PC-3 (cell line): ENCODE data around the gene ASTN2. TPM values are rescaled to one million over a fixed set of nuclear protein-coding genes. Genes with fewer than 3 reads are reported as not detected.

Experiments used
- ATAC-seq: fragments of 200-7000 bp; cut with Tn5 transposase; 2 replicates; pipeline ENCODE4 v1.9.1; 2020; ENCODE audit warnings: mild to moderate bottlenecking, moderate library complexity
- BruUV-seq: library from RNA; stranded (reverse); fragments of 400-500 nt; replicated peaks from 2 replicates; lab custom pipeline; 2021; lab: Mats Ljungman, UMichigan
- CTCF ChIA-PET: fragments of 300-600 bp; sonication (Branson Sonifier 250); formaldehyde crosslinking; loops from one replicate; lab custom pipeline; 2022; ENCODE audit warnings: antibody characterized with exemption; lab: Charles Lee
- POLR2A ChIA-PET: fragments of 300-600 bp; sonication (Branson Sonifier 250); formaldehyde crosslinking; loops from one replicate; lab custom pipeline; 2022; ENCODE audit warnings: antibody characterized with exemption; ENCODE audit not compliant: unreplicated experiment; lab: Charles Lee
- DNase-seq: peaks from one replicate; pipeline ENCODE4 v3.0.0-alpha.2; 2015
- H2AFZ ChIP-seq: fragments of 300-600 bp; sonication (generic); 2 replicates; pipeline ENCODE4 v1.6.0; 2016; ENCODE audit warnings: antibody characterized with exemption, low read length
- H3F3A ChIP-seq: fragments of 300-600 bp; sonication (generic); one replicate; pipeline ENCODE4 v1.6.0; 2017; ENCODE audit warnings: antibody characterized with exemption, low read length, control low read depth, mild to moderate bottlenecking; ENCODE audit not compliant: unreplicated experiment
- H3K27ac ChIP-seq: fragments of 300-600 bp; sonication (generic); 2 replicates; pipeline ENCODE4 v1.5.1; 2016; ENCODE audit warnings: mild to moderate bottlenecking, low read length
- H3K27me3 ChIP-seq: fragments of 300-600 bp; sonication (generic); 2 replicates; pipeline ENCODE4 v1.6.1; 2016; ENCODE audit warnings: low read length, mixed read lengths
- H3K36me3 ChIP-seq: fragments of 300-600 bp; sonication (generic); 2 replicates; pipeline ENCODE4 v1.6.1; 2016; ENCODE audit warnings: low read depth, mixed run types, low read length, mixed read lengths
- H3K4me1 ChIP-seq: fragments of 300-600 bp; sonication (generic); 2 replicates; pipeline ENCODE4 v1.5.1; 2016; ENCODE audit warnings: low read length; ENCODE audit not compliant: insufficient read depth
- H3K4me2 ChIP-seq: fragments of 300-600 bp; sonication (generic); 2 replicates; pipeline ENCODE4 v1.6.0; 2016; ENCODE audit warnings: low read length
- H3K4me3 ChIP-seq: fragments of 300-600 bp; sonication (generic); 2 replicates; pipeline ENCODE4 v1.5.1; 2016; ENCODE audit warnings: mild to moderate bottlenecking, low read length, mixed read lengths
- H3K79me2 ChIP-seq: fragments of 300-600 bp; sonication (generic); 2 replicates; pipeline ENCODE4 v1.6.1; 2017; ENCODE audit warnings: low read length, mixed read lengths
- H3K9ac ChIP-seq: fragments of 300-600 bp; sonication (generic); 2 replicates; pipeline ENCODE4 v1.6.0; 2016; ENCODE audit warnings: mild to moderate bottlenecking, low read length
- H3K9me2 ChIP-seq: fragments of 300-600 bp; sonication (generic); replicated peaks from 2 replicates; pipeline ENCODE4 v1.6.1; 2016; ENCODE audit warnings: mixed run types, low read length, mixed read lengths
- H3K9me3 ChIP-seq: fragments of 300-600 bp; sonication (generic); 2 replicates; pipeline ENCODE4 v1.6.1; 2016; ENCODE audit warnings: low read length, mixed read lengths
- H4K20me1 ChIP-seq: fragments of 300-600 bp; sonication (generic); 2 replicates; pipeline ENCODE4 v1.6.1; 2016; ENCODE audit warnings: low read length, mixed read lengths
- EZH2 ChIP-seq: fragments of 300-600 bp; sonication (generic); IDR thresholded peaks from one replicate; pipeline ENCODE4 v1.6.1; 2017; ENCODE audit warnings: antibody characterized with exemption, mild to moderate bottlenecking, low read length; ENCODE audit not compliant: unreplicated experiment
- EZH2phosphoT487 ChIP-seq: fragments of 300-600 bp; sonication (generic); IDR thresholded peaks from 2 replicates; pipeline ENCODE4 v1.6.1; 2018; ENCODE audit warnings: mild to moderate bottlenecking, antibody characterized with exemption, low read length, borderline replicate concordance
- intact Hi-C: fragments of 100-400 bp; cut with micrococcal nuclease; formaldehyde crosslinking; loops from 2 replicates; pipeline ENCODE4 v1.9.0; 2023
- total RNA-seq: library from RNA; depleted of rRNA; stranded (reverse); fragments of >200 nt; gene quantifications from 2 replicates; pipeline ENCODE4 v1.2.3, GENCODE V29; 2014
- TF ChIP-seq, protein P1 (sequence below): fragments of 300-600 bp; sonication (generic); conservative IDR thresholded peaks from 2 replicates; pipeline ENCODE4 v1.5.1; 2017; ENCODE audit warnings: antibody characterized with exemption, low read depth, mild to moderate bottlenecking, low read length

The ASTN2 gene
- total RNA-seq, 1 experiment from 2014 or later, result 3.5 TPM

DNA sequence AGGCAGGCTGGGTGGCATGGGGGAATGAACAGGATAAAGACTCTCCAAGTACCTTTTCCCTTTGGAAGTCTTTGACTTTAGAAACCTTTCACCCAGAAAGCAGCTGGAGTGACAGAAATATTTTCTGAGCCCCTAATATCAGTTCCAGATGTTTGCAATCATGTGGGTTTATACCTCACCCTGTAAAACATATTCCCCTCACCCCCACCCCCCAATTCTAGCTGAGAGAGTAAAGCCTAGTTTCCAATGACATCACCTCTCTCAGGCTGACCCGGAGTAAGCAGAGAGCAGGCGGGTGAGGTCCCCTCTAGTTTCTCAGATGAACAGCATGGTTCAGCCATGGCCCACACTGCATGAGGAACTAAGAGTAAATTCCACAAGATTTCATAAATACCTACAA, 810.6 kb downstream of the ASTN2 start:
- H3K4me2 ChIP-seq, result no peak overlapping the region
- H2AFZ ChIP-seq, result no peak overlapping the region
- H3K9me3 ChIP-seq, result no peaks in the 10 kb centered on the region
- H3K79me2 ChIP-seq, result no peaks in the 10 kb centered on the region
- no peaks in the 10 kb centered on the region for H3K9me2 ChIP-seq
- ChIA-PET POLR2A (no interaction called here), CTCF (no interaction called here)
- ATAC-seq, result no peak
- no peak overlapping the region for H3K27ac ChIP-seq
- no TSS peak for BruUV-seq
- DNase-seq, result no peak
- TF ChIP-seq, protein P1, sequence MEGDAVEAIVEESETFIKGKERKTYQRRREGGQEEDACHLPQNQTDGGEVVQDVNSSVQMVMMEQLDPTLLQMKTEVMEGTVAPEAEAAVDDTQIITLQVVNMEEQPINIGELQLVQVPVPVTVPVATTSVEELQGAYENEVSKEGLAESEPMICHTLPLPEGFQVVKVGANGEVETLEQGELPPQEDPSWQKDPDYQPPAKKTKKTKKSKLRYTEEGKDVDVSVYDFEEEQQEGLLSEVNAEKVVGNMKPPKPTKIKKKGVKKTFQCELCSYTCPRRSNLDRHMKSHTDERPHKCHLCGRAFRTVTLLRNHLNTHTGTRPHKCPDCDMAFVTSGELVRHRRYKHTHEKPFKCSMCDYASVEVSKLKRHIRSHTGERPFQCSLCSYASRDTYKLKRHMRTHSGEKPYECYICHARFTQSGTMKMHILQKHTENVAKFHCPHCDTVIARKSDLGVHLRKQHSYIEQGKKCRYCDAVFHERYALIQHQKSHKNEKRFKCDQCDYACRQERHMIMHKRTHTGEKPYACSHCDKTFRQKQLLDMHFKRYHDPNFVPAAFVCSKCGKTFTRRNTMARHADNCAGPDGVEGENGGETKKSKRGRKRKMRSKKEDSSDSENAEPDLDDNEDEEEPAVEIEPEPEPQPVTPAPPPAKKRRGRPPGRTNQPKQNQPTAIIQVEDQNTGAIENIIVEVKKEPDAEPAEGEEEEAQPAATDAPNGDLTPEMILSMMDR, result no peak
- TF ChIP-seq EZH2phosphoT487 (no peak), EZH2 (no peak)
- no peaks in the 10 kb centered on the region for H3K27me3 ChIP-seq
- no peaks in the 10 kb centered on the region for H3K4me1 ChIP-seq
- no peaks in the 10 kb centered on the region for H3F3A ChIP-seq
- H3K4me3 ChIP-seq, result no peak overlapping the region
- no peaks in the 10 kb centered on the region for H3K36me3 ChIP-seq
- H3K9ac ChIP-seq, result no peak overlapping the region
- no peaks in the 10 kb centered on the region for H4K20me1 ChIP-seq
- intact Hi-C loops, result no loop called here

DNA sequence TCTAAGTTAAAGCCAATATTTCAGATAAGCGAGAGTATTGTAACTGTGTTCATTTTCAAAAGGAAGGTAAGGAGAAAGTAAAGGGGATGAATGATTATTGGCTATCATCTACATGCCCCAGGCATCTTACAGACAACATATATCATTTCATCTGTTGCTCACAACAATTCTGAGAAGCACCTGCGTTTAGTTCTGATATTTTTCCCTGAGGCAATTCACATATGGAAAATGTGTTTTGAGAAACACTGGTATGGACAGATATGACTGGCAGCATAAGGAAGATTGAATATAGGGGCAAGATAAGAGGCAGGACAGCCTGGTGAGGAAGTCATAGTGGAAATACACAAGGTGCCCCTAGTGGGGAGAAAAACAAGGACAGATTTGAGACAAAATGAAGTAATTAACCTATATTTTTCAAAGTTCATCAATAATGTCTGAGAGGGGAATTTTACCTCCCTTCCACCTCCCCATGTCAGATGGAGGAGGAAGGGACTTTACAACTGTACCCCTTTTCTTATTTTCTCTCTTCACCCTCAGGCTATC, 815.4 kb downstream of the ASTN2 start:
- ATAC-seq (no peak), DNase-seq (no peak)
- no peaks in the 10 kb centered on the region for H3K27me3 ChIP-seq
- BruUV-seq, result no TSS peak
- H3K36me3 ChIP-seq, result no peaks in the 10 kb centered on the region
- H4K20me1 ChIP-seq, result no peaks in the 10 kb centered on the region
- TF ChIP-seq, protein P1, result no peak; the same call in 1 of the 2 replicates
- TF ChIP-seq EZH2phosphoT487 (no peak), EZH2 (no peak)
- intact Hi-C loops, result no loop called here
- CTCF ChIA-PET, result no interaction called here
- no peaks in the 10 kb centered on the region for H3K4me1 ChIP-seq
- H2AFZ ChIP-seq, result no peak overlapping the region
- no peaks in the 10 kb centered on the region for H3K9me3 ChIP-seq
- no peak overlapping the region for H3K27ac ChIP-seq
- H3K79me2 ChIP-seq, result no peaks in the 10 kb centered on the region
- H3K4me2 ChIP-seq, result no peak overlapping the region
- no peaks in the 10 kb centered on the region for H3K9me2 ChIP-seq
- H3K9ac ChIP-seq, result no peak overlapping the region
- H3K4me3 ChIP-seq, result no peak overlapping the region
- H3F3A ChIP-seq, result no peaks in the 10 kb centered on the region
- POLR2A ChIA-PET, result no interaction called here

DNA sequence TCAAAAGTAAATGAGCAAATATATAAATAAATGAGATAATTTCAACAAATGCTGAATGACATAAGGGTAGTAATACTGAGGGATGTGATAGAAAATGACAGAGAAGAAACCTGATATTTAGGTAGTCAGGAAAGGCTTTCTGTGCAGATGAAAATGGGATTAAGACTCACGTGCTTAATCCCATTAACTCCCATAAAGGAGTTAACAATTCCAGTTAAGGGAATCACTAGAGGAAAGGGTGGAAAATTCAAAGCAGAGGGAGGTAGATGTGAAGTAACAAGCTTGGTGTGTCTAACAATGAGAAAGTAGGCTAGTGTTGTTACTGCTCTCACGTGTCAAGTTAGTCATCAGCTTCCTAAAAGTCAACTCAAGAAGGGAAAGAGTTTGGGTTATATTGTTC, 818.2 kb downstream of the ASTN2 start:
- Histone ChIP-seq H3K9ac (no peak overlapping the region), H3K9me2 (no peaks in the 10 kb centered on the region), H3K4me3 (no peak overlapping the region), H3K27ac (no peak overlapping the region), H3K36me3 (no peaks in the 10 kb centered on the region), H2AFZ (no peak overlapping the region), H3F3A (no peaks in the 10 kb centered on the region), H3K9me3 (no peaks in the 10 kb centered on the region), H3K4me1 (no peaks in the 10 kb centered on the region), H3K79me2 (no peaks in the 10 kb centered on the region), H4K20me1 (no peaks in the 10 kb centered on the region), H3K4me2 (no peak overlapping the region), H3K27me3 (no peaks in the 10 kb centered on the region)
- no TSS peak for BruUV-seq
- TF ChIP-seq EZH2phosphoT487, result no peak
- TF ChIP-seq, protein P1, result no peak
- TF ChIP-seq EZH2, result no peak
- ChIA-PET POLR2A (no interaction called here), CTCF (no interaction called here)
- intact Hi-C loops, result no loop called here
- ATAC-seq, result no peak
- DNase-seq, result no peak
